ENCODE measurements around the gene CENPC.
"Not testable (repeated sequence)": the region's sequence is repeated elsewhere in the genome, so short reads cannot be mapped to it uniquely, and the experiment has no call there.

CENPC gene

GRCh38 chr4:67466751-67467150, 78.6 kb downstream of the CENPC start:
- DNase-seq = no peak

- no peak for DNase-seq
These were observed 79.6 kb downstream of the CENPC start for GRCh38 chr4:67465763-67466052.

GRCh38 chr4:67465032-67465762, 80.1 kb downstream of the CENPC start:
- no peak for DNase-seq

- DNase-seq = no peak
These were observed 84.7 kb downstream of the CENPC start for GRCh38 chr4:67460574-67460973.

- DNase-seq = no peak
These were observed 86.1 kb downstream of the CENPC start for GRCh38 chr4:67459164-67459563.

- DNase-seq = no peak
These were observed 88.6 kb downstream of the CENPC start for GRCh38 chr4:67456577-67457196.

- DNase-seq = not testable (repeated sequence)
These were observed 92.5 kb downstream of the CENPC start for GRCh38 chr4:67452846-67453205.

GRCh38 chr4:67452100-67452845, 93.0 kb downstream of the CENPC start:
- no peak for DNase-seq

- no peak for DNase-seq
These were observed 93.8 kb downstream of the CENPC start for GRCh38 chr4:67451464-67451863.

- no peak for DNase-seq
These were observed 96.7 kb downstream of the CENPC start for GRCh38 chr4:67448621-67449020.

GRCh38 chr4:67447873-67448272, 97.4 kb downstream of the CENPC start:
- DNase-seq = no peak

- DNase-seq = no peak
These were observed 98.5 kb downstream of the CENPC start for GRCh38 chr4:67446811-67447210.

- not testable (repeated sequence) for DNase-seq
These were observed 99.4 kb downstream of the CENPC start for GRCh38 chr4:67445881-67446280.

GRCh38 chr4:67438975-67439374, 106.3 kb downstream of the CENPC start:
- DNase-seq = no peak

GRCh38 chr4:67437974-67438713, 107.2 kb downstream of the CENPC start:
- DNase-seq = no peak

GRCh38 chr4:67436742-67437141, 108.6 kb downstream of the CENPC start:
- DNase-seq = no peak

- DNase-seq = no peak
These were observed 114.3 kb downstream of the CENPC start for GRCh38 chr4:67430989-67431388.

- no peak for DNase-seq
These were observed 116.5 kb downstream of the CENPC start for GRCh38 chr4:67428819-67429218.

Measured in activated CD4-positive, alpha-beta T cell treated with anti-CD3 and anti-CD28 coated beads for 1 hour (primary cell).